Stimulated activated CD4-positive, alpha-beta T cell treated with anti-CD3 and anti-CD28 coated beads, Interleukin-15, amount 100 ng/mL, for 1 hour (primary cell): ENCODE measurements around the gene ERRFI1.

Source experiments
- DNase-seq, 2 donors: peaks; one replicate each; pipeline ENCODE4 v3.0.0-alpha.2; 2020; ENCODE audit warnings: low read depth in 1 of 2, low spot score in 1 of 2

Gene ERRFI1

DNA sequence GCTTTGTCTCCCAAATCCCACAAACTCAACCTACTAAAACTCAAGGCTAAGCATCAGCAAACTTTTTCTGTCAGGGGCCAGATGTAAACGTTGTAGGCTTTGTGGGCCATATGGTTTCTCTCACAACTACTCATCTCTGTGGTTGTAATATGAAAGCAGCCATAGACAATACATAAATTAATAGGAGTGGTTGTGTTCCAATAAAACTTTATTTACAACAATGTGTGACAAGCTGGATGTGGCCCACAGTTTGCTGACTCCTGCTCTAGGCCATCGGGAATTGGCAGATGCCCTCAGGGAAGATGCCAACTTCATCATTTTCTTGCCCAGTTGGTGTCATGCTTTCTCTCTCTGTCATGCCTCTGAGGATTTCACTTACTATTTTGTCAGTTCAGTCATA, 17.5 kb upstream of the ERRFI1 start:
- DNase-seq = no peak

DNA sequence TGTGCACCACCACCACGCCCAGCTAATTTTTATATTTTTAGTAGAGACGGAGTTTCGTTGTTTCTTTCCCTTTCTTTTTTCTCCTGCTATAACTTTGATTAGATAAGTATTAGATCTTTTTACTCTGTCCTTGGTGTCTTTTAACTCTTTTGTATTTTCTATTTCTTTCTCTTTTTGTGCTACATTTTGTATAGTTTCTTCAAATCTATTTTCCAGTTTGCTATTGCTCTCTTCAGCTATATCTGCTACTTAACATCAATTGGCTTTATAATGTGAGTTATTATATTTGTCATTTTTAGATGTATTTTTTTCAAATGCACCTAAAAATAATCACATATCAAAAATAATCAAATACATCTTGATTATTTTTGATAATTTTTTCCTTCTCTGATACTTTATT, 16.0 kb upstream of the ERRFI1 start:
- no peak for DNase-seq

DNA sequence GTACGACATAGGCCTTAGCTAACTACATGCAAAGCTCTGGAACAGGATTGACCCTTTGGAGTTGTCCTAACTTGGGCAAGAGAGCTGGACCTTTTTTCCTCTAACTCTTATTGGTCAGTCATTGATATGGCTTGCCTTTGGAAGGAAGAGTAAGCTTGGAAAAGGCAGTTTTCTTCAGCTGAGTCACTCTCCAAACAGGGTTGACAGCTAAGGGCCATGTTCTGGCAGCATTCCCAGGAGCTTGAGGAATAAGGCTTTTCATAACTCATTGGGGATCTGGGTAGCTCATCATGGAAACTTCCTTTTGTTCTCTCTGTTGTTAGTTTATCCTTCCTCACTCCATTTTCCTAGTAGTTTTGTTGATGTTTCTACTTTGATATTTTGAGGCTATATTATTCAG, 14.5 kb upstream of the ERRFI1 start:
- DNase-seq = no peak

DNA sequence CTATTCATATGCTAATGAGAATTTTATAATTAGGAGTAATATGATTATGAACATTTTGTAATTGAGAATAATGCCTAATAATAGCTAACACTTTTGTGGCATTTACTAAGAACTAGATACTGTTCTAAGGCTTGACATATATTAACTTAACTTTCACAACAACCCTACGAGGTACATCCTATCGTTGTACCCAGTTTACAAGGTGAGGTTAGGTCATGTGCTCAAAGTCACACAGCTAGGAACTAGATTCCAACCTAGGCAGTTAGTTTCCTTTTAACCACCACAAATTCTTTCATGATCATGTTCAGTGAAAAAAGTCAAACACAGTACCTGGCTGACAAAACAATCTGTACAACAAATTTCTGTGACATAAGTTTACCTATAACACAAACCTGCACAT, 13.0 kb upstream of the ERRFI1 start:
- no peak for DNase-seq

DNA sequence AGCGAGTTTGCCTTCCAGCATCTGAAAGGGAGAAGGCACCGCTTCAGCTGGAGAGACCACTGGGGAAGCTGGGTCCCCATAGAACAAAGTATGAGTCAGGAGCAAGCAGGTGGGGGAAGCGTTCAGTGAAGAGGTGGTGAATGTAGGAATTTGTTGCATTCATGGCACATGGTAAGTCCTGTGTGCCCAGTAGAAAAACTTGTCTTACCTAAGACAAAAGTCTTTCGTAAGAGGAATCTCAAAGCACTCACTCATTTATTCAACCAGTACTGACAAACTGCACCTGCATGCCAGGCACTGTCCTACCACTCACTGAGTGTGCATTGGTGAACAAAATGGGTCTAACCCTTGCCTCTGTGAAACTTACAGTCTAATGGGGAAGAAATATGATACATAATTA, 9.2 kb upstream of the ERRFI1 start:
- no peak for DNase-seq

DNA sequence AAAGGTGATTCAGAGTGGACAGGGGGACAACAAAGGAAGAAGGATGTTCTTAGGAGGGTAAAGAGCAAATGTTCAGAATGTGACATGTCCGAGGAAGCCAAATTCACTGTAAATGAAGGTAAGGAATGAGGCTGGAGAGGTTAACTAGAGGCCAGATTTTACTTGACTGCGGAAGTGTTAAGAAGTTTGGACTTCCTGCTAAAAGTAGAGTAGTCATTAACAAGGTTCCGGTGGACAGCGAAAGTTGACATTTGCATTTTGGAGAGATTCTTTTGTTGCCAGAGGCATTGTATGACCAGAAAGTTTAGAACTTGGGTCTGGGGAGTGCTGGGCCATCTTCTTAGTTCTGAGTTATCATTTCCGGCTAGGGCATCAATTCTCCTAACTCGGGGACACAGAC, 7.2 kb upstream of the ERRFI1 start:
- DNase-seq = no peak

DNA sequence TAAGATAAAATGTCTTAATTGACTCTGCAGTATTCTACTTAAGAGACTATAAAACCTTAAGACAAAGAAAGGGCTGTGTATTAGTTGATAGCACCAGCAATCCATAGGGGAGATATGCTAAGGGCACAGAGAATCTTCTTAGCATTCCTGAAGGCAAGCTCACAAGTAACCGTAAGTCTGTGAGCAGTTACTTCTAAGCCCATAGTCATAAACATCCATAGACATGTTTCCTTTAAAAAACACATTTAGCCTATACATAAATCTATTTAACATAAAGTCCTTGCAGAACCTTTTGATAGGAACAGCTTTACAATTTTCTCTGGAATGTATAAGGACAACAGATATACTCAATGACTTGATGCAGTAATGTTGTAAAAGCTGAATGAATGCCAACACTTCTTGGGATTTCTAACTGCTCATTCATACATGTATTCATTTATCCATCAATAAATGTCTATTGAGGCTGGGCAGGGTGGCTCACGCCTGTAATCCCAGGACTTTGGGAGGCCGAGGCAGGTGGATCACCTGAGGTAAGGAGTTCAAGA, 6.3 kb upstream of the ERRFI1 start:
- DNase-seq = no peak

DNA sequence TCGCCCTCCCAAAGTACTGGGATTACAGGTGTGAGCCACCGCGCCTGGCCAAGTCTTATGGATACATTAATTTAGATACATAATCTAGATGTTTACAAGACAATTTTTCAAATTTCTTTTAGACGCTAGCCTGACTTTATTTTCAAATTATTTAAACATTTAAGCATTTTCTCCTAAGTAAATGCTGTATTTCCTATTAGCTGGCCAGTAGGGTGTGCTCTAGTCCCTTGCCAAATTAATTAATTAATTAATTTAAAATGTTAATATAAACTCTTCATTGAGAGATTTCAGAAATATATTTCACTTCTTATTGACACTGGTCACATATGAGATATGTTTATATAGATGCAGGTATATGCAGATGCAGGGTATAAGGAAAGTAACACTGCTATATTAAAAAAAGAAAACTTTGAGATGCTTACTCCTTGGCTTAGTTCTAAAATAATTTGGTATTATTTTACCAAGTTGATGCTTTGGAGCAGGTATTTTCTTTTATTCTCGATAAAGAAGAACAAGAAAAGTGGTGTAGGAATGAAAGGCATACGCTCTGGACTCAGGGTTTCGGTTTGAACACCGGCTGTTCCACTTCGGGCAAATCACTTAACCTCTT, 5.2 kb upstream of the ERRFI1 start:
- DNase-seq = no peak

DNA sequence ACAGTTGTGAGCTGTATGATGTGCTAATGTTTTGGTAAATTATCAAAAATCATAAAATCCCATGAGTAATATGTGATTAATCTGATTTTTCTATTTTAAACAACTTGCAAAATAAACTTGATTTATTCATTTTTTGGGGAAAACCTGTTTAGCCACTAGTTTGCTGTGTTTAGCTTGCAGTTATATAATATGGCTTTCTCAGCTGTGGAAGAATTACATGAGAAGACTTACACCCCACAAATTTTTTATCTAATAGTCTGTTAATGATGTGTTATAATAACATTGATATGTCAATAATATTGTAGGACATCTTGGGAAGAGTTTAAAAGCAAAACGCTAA, 2.4 kb upstream of the ERRFI1 start:
- DNase-seq = no peak

DNA sequence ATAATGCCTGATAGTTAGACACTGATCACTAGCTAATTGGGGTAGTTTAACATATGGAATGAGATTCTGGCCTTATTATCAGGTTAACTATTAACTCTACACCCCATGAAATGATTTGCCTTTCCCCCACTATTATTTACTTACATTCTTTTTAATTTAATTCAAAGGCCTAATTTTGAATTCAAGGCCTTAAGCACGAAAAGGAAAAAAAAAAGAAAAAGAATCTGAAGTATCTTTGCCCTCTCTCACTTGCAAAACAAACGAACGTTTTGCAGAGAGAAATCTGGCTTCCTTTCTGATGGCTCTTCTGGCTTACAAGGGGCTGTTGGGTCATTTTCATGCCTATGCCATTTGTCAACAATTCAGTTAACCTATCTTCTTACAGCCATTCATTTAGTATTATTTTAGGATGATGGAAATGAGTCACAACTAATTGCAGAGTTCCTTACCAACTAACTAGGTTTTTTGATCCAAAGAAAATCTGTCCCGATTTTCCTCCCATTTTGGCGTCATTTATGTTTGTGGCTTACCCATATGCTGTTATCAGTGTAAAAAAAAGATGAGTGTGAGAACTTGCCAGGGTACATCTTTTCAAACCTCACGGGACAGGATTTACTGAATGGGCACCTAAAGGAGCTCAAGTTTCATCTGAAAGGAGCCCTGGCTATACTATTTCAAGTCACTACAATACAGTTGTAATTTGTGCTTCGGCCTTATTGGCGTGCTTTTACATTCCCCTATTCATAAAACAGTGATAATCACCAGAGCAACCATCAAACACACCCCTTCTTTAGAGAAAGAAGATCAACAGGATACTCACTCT, 1.9 kb upstream of the ERRFI1 start:
- DNase-seq = no peak

DNA sequence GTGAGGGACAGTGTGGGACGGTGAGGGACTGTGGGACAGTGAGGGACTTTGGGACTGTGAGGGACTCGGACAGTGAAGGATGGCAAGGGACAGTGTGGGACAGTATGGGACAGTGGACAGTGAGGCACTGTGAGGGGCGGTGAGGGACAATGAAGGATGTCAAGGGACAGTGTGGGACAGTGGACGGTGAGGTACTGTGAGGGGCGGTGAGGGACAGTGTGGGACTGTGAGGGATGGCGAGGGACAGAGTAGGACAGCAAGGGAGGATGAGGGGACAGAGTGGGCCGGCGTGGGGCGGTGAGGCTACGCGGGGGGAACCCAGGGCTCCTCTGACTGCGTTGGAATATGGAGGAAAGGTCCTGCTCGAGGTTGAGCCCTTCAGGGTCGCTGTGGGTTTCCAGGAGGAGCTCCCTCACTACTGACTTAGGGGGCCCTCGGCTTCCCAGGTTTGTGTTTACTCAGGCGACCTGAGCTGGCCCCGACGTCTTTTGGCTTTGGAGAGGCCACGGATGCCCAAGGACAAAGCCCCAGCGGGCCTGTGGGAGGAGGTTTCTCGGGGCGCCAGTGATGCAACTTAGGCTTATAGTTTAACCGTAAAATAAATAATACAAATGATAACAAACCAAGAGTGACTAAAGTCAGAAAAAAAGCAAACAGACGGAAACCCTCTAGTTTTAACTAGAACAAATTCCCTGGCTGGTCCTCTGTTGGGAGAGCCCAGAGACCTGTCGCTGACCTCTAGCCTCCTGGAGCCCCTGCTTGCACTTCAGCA, 1.1 kb upstream of the ERRFI1 start:
- no peak for DNase-seq

DNA sequence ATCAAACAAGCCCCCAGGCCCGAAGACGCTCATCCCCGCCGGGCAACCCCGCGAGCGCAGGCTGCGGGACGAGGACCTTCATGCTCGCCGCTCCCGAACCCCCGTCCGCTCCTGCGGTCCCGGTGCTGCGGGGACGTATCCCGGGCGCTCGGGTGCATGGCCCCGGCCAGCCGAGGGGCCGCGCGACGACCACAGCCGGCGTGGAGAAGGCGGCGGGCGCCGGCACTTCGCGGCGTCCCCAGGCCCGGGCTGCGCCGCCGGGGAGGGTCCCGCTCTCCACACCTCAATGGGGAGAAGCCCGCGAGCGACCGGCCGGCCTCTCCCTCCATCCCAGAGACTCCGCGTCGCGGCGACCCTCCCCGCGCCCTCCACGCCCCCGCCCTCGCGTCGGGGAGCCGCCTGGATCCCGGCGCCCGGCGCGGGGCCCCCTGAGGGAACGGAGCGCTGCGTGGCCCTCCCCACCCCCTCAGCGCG, 401 bp downstream of the ERRFI1 start:
- DNase-seq = no peak

DNA sequence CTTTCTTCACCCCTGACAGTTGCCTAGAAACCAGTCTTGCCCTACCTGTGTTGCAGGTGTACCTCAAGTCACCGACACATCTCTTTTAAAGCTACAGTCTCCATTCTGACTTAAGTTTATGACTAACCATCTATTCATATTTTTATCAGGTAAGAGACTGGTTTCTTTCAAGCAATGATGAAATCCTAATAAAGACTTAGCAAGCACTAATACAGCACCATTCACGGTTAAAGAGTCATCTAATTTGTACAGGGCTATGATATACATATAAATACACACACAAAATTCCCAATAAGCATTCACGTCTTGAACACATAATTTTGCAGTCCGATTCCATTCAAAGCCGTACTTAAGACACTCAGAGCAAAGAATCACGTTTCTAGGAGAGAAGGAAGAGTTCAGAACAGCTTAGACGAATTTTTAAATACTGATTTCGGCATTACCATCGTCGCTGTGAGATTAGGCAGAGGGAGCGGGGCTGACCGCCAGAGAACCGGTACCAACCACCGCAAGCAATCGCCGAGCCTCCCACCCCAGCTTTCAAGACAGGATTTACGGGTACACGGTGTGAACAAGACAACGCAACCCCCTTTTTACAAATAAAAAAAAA, 943 bp downstream of the ERRFI1 start:
- no peak for DNase-seq

DNA sequence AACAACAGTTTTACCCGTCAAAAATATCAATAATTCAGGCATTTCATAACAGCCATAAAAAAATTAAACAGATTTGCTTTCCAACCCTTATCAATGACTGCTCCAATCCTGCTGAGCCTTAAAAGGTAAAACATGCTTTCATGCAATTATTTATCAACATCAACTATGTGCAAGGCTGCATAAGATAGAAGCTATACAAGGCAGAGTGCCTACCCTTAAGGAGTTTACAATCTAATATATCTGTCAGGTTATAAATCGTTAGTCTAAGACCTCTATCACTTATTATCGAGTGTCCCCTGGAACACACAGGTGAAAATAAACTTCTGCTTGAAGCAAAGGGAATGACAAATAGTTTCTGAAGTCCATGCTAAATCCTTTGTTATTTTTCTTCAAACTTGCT, 1.8 kb downstream of the ERRFI1 start:
- no peak for DNase-seq

DNA sequence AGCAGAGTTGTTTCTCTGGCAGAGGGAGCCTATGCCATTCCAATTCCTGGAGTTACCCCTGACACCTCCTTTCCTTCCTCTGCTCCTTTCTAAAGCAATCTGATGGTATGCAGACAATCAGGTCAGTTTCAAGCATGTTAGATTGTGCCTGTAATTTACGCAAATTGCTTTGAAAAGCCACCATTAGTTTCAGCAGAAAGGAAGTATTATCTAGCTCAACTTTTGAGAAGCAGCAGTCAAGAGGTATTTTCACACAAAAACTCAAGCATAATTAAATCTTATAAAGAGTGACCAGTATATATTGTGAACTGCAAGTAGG, 2.2 kb downstream of the ERRFI1 start:
- no peak for DNase-seq

DNA sequence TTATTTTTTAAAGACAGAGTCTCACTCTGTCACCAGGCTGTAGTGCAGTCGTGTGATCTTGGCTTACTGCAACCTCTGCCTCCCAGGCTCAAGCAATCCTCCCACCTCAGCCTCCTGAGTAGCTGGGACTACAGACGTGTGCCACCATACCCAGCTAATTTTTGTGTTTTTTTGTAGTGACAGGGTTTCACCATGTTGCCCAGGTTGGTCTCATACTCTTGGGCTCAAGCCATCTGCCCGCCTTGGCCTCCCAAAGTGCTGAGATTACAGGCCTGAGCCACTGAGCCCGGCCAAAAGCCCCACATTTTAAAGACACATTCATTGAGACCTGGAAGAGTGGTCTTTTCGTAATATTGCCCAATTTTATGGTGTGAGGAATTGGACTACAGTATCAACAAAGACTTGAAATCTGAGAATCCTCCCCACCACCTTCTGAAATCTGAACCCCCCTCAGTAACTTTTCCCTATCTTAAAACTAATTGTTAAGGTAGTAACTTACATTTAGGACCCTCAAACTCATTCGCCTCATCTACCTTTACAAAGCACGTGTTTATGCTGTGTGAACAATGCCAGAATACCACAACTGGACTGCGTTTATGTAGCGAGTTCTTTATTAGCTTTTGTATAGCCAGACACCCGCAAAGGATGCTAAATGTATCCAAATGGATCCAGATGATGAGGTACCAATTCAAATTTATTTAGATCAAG, 2.7 kb downstream of the ERRFI1 start:
- DNase-seq = no peak

DNA sequence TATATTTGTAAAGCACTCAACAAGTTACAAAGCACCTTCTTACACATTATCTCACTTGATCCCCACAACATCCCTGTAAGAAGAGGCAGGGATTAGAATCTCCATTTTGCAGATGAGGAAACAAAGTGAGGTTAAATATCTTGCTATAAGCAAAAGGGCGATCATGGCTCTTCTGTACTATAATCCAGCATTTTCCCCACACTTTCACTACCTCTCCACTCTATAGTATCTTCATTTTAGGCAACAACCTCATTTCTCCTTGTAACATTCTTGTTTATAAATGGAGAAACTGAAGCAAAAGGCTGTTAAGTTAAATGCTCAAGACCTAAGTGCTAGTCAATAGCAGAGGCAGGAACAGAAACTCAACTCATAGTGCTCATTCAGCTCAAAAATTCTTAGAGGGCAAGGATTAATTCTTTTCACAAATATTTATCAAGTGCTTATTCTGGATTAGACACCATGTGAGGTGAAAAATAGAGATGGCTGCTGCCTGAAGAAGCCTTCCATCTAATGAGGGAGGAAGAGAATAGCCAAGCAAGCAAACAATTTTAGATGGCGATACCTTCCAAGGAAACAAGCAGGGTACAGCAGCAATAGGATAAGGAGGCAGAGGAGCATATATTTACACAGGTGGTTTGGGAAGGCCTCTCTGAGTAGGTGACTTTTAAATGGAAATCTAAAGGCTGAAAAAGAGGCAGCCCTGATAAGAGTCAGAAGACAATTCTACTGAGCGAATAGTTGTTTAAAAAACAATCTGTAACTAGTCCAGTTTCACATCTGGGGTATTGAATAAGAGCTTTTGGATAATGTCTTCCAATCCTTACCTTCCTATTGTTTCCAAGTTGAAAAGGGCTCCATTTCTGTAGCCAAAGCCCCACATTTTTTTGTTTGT, 3.5 kb downstream of the ERRFI1 start:
- DNase-seq = no peak

DNA sequence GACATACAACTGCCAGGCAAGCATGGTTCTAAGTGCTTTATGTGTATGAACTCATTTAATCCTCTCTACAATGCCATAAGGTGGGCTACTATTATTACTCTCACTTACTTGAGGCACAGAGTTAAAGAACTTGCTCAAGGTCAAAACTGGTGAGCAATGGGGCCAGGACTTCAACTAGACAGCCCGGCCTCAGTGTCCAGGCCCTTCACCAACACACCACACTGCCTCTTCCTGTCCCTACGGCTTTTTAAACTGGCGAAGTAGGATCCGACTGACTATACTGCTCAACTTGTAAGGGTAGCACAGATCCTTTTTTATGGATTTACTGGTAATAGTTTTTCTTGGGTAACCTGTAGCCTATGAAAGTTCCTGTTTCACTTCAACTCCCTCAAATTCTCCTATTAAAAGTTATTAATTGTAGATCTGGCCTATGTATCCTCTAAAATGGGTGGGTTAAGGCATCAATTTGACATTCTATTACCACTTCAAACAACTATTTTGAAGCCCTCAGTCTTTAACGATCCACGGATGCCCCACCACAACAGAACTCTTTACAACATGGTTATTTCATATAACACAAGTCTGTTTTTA, 4.3 kb downstream of the ERRFI1 start:
- DNase-seq = no peak

DNA sequence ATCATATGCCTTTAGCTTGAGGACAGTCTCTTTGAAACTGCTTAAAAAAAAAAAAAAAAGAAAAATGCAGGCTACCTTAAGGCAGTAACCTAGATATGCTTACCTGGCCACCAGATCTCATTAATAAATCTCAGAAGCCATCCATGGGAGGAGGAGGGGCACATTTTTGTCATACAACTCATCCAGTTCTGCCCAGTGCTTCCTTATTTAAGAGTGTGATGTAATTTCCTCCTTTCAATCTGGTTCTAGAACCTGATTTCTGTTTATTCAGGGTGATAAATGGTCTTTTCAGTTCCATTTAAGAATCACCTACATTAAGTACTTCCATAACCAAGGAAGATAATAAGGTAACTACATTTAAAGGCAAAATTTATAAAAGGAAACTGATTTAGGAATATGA, 6.1 kb downstream of the ERRFI1 start:
- no peak for DNase-seq

DNA sequence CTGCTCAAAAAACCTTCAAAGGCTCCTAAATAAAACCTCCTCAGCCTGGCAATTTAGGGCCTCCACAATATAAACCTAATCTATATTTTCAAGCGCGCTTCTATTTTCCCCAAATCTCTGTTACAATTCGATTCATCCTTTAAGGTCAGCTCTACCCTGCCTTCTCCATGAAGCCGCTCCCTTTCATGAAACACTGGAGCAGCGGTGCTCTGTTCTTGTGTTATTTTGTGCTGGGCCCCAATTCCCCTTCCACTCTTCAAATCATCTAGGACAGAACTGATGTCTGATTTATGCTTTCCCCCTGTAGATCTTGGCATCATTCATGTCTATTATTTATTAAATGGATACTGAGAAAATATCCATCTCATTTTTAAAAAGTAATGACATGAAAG, 6.9 kb downstream of the ERRFI1 start:
- no peak for DNase-seq
